ENCODE results near the gene CST7.

Gene CST7

GRCh38 chr20:24949756-24950127, 673 bp downstream of the CST7 start:
- peak overlapping the region; percentile 74 for H3K4me3 ChIP-seq (ENCODE audit: low read depth, low read length)
- TF ChIP-seq, protein P1, sequence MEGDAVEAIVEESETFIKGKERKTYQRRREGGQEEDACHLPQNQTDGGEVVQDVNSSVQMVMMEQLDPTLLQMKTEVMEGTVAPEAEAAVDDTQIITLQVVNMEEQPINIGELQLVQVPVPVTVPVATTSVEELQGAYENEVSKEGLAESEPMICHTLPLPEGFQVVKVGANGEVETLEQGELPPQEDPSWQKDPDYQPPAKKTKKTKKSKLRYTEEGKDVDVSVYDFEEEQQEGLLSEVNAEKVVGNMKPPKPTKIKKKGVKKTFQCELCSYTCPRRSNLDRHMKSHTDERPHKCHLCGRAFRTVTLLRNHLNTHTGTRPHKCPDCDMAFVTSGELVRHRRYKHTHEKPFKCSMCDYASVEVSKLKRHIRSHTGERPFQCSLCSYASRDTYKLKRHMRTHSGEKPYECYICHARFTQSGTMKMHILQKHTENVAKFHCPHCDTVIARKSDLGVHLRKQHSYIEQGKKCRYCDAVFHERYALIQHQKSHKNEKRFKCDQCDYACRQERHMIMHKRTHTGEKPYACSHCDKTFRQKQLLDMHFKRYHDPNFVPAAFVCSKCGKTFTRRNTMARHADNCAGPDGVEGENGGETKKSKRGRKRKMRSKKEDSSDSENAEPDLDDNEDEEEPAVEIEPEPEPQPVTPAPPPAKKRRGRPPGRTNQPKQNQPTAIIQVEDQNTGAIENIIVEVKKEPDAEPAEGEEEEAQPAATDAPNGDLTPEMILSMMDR (IDR thresholded peaks at IDR 0.05; ENCODE audit: low read depth, low read length) = no peak
- TF ChIP-seq POLR2A (IDR thresholded peaks at IDR 0.05; ENCODE audit: extremely low read depth, insufficient read length) = no peak
- TF ChIP-seq, protein P2, sequence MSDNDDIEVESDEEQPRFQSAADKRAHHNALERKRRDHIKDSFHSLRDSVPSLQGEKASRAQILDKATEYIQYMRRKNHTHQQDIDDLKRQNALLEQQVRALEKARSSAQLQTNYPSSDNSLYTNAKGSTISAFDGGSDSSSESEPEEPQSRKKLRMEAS (IDR thresholded peaks at IDR 0.05; ENCODE audit: low read depth, low read length) = no peak
- no peak; the same call in none of the 2 replicates for TF ChIP-seq MYC (IDR thresholded peaks at IDR 0.05; ENCODE audit: low read depth, low read length)

GRCh38 chr20:24950128-24950835, 1.2 kb downstream of the CST7 start:
- peak; percentile 30 for DNase-seq (ENCODE audit: low read depth)
- TF ChIP-seq, protein P1 (IDR thresholded peaks at IDR 0.05; ENCODE audit: low read depth, low read length) = no peak
- TF ChIP-seq POLR2A (IDR thresholded peaks at IDR 0.05; ENCODE audit: extremely low read depth, insufficient read length) = no peak
- H3K4me3 ChIP-seq (ENCODE audit: low read depth, low read length) = peak overlapping the region; percentile 74

More at GRCh38 chr20:24949756-24950127, 673 bp downstream of the CST7 start:
- peak; percentile 80 for DNase-seq (ENCODE audit: low read depth)

DNA sequence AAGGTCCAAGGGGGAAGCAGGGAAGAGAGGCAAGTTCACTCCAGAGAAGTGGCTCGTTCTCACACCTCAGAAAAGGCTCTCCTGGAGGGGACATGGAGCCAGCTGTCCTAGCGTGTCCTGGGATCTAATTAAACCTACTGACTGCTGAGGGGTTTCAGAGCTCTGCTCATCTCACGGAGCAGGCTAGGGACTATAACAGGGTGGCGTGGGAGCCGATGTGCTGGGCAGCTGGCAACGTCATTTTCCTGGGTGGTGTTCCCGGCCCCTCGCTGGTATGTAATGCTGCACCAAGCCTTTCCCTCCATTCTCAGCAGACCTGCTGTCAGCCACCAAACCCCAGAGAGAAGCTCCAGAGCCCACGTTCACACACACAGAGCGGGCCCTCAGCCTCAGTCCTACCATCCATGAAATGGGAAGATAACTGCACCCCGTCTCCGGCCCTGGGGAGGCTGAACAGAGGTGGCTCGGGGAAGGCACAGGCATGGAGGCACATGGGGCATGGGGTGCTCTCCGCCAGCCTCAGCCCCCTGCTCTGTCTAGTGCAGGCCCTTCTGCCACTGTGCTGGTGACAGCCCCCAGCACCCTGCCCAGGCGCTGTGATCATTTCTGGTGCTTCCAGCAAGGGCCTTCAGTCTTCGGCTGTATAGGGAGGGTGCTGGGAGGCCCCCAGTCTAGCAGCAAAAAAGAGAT, 1.9 kb downstream of the CST7 start:
- H3K4me3 ChIP-seq (ENCODE audit: low read depth, low read length) = peak overlapping the region; percentile 74
- TF ChIP-seq, protein P2 (IDR thresholded peaks at IDR 0.05; ENCODE audit: low read depth, low read length) = no peak
- TF ChIP-seq MYC (IDR thresholded peaks at IDR 0.05; ENCODE audit: low read depth, low read length) (no peak), POLR2A (IDR thresholded peaks at IDR 0.05; ENCODE audit: extremely low read depth, insufficient read length) (no peak)
- TF ChIP-seq, protein P1 (IDR thresholded peaks at IDR 0.05; ENCODE audit: low read depth, low read length) = no peak
- DNase-seq (ENCODE audit: low read depth) = no peak

GRCh38 chr20:24951536-24952083, 2.5 kb downstream of the CST7 start:
- TF ChIP-seq, protein P1 (IDR thresholded peaks at IDR 0.05; ENCODE audit: low read depth, low read length) = no peak
- TF ChIP-seq POLR2A (IDR thresholded peaks at IDR 0.05; ENCODE audit: extremely low read depth, insufficient read length) = no peak
- TF ChIP-seq, protein P2 (IDR thresholded peaks at IDR 0.05; ENCODE audit: low read depth, low read length) = no peak
- no peak; the same call in 1 of the 2 replicates for TF ChIP-seq MYC (IDR thresholded peaks at IDR 0.05; ENCODE audit: low read depth, low read length)

GRCh38 chr20:24952376-24953208, 3.5 kb downstream of the CST7 start:
- DNase-seq (ENCODE audit: low read depth) = no peak
- TF ChIP-seq MYC (IDR thresholded peaks at IDR 0.05; ENCODE audit: low read depth, low read length) (no peak), POLR2A (IDR thresholded peaks at IDR 0.05; ENCODE audit: extremely low read depth, insufficient read length) (no peak)
- TF ChIP-seq, protein P1 (IDR thresholded peaks at IDR 0.05; ENCODE audit: low read depth, low read length) = no peak
- TF ChIP-seq, protein P2 (IDR thresholded peaks at IDR 0.05; ENCODE audit: low read depth, low read length) = no peak
- H3K4me3 ChIP-seq (ENCODE audit: low read depth, low read length) = no peak overlapping the region

More at GRCh38 chr20:24951536-24952083, 2.5 kb downstream of the CST7 start:
- H3K4me3 ChIP-seq (ENCODE audit: low read depth, low read length) = peak overlapping the region; percentile 74
- peak; percentile 81 for DNase-seq (ENCODE audit: low read depth)

All from NB4 (cell line).